Lower lobe of right lung (tissue), 2 donors: Measurements from ENCODE around the gene DCXR. TPM values are rescaled to one million over a fixed set of nuclear protein-coding genes. Genes with fewer than 3 reads are reported as not detected.

Source experiments
- ATAC-seq, 2 donors: fragments of 200-7000 bp; cut with Tn5 transposase; one replicate each; pipeline ENCODE4 v1.9.1; 2020 to 2022; ENCODE audit warnings: mild to moderate bottlenecking in 2 of 2, moderate library complexity in 2 of 2
- DNase-seq: peaks from one replicate; pipeline ENCODE4 v3.0.0-alpha.2; 2020
- H3K27ac ChIP-seq: fragments of 200-600 bp; one replicate; pipeline ENCODE4 v1.8.0; 2022
- H3K27me3 ChIP-seq: fragments of 200-600 bp; one replicate; pipeline ENCODE4 v1.8.0; 2022; ENCODE audit warnings: low read depth
- H3K36me3 ChIP-seq: fragments of 200-600 bp; one replicate; pipeline ENCODE4 v1.8.0; 2022; ENCODE audit warnings: mild to moderate bottlenecking
- H3K4me1 ChIP-seq: fragments of 200-600 bp; one replicate; pipeline ENCODE4 v1.8.0; 2022
- H3K4me3 ChIP-seq: fragments of 200-600 bp; one replicate; pipeline ENCODE4 v1.8.0; 2022; ENCODE audit warnings: mild to moderate bottlenecking
- H3K9me3 ChIP-seq: fragments of 200-600 bp; one replicate; pipeline ENCODE4 v1.8.0; 2022
- CTCF ChIP-seq: fragments of 200-600 bp; IDR thresholded peaks from one replicate; pipeline ENCODE4 v1.8.0; 2022; ENCODE audit warnings: antibody characterized with exemption, mild to moderate bottlenecking
- intact Hi-C: fragments of 100-400 bp; cut with DNase I; formaldehyde crosslinking; loops from one replicate; pipeline ENCODE4 v1.11.0; 2022
- total RNA-seq: library from RNA; stranded (reverse); fragmentation: NEBNext Ultra II Directional; extraction: Animal tissue kit (Norgen Biotek cat#: 25700); gene quantifications from one replicate; pipeline ENCODE4 v1.2.1, GENCODE V29; 2021
- donor health status: DM: no; HTN: yes; CAD: no; lungs with severe emphysema.

Gene DCXR
- total RNA-seq, 1 donor from 2014 or later, result 133 TPM

- intact Hi-C loops, result loop anchor here (5.0 kb wide), 1 partner anchor 133 kb away; no protein-coding TSS in a partner anchor
- Histone ChIP-seq H3K36me3 (no peaks in the 10 kb centered on the region), H3K27ac (no peak overlapping the region), H3K4me3 (no peak overlapping the region), H3K9me3 (no peaks in the 10 kb centered on the region), H3K4me1 (peaks cover 22% of the 10 kb centered on the region), H3K27me3 (peaks cover 8% of the 10 kb centered on the region)
- TF ChIP-seq CTCF, result no peak
- DNase-seq (no peak), ATAC-seq (no peak)
Observed at GRCh38 chr17:82029391-82029790, 8.1 kb downstream of the DCXR start.

GRCh38 chr17:82028966-82029365, 8.5 kb downstream of the DCXR start:
- Histone ChIP-seq H3K27me3 (peaks cover 8% of the 10 kb centered on the region), H3K4me1 (peaks cover 26% of the 10 kb centered on the region), H3K4me3 (no peak overlapping the region), H3K9me3 (no peaks in the 10 kb centered on the region), H3K36me3 (no peaks in the 10 kb centered on the region), H3K27ac (no peak overlapping the region)
- no peak for ATAC-seq
- intact Hi-C loops, result loop anchor here (5.0 kb wide), 1 partner anchor 133 kb away; no protein-coding TSS in a partner anchor
- no peak for DNase-seq
- no peak for TF ChIP-seq CTCF

- Histone ChIP-seq H3K27ac (no peak overlapping the region), H3K27me3 (peaks cover 8% of the 10 kb centered on the region), H3K9me3 (no peaks in the 10 kb centered on the region), H3K4me3 (no peak overlapping the region), H3K36me3 (no peaks in the 10 kb centered on the region), H3K4me1 (peaks cover 32% of the 10 kb centered on the region)
- TF ChIP-seq CTCF, result no peak
- ATAC-seq (no peak), DNase-seq (no peak)
- intact Hi-C loops, result loop anchor here (5.0 kb wide), 1 partner anchor 134 kb away; no protein-coding TSS in a partner anchor
Observed at GRCh38 chr17:82028246-82028645, 9.3 kb downstream of the DCXR start.

- H3K4me3 ChIP-seq, result no peak overlapping the region
- H3K9me3 ChIP-seq, result no peaks in the 10 kb centered on the region
- no peak for ATAC-seq
- no peak for TF ChIP-seq CTCF
- DNase-seq, result no peak
- H3K4me1 ChIP-seq, result peaks cover 40% of the 10 kb centered on the region
- no peak overlapping the region for H3K27ac ChIP-seq
- H3K27me3 ChIP-seq, result no peaks in the 10 kb centered on the region
- intact Hi-C loops, result loop anchor here (5.0 kb wide), 1 partner anchor 137 kb away; no protein-coding TSS in a partner anchor
- no peaks in the 10 kb centered on the region for H3K36me3 ChIP-seq
Observed at GRCh38 chr17:82025401-82026107, 11.9 kb downstream of the DCXR start.

GRCh38 chr17:82024859-82025258, 12.6 kb downstream of the DCXR start:
- peaks cover 37% of the 10 kb centered on the region for H3K4me1 ChIP-seq
- ATAC-seq (no peak), DNase-seq (no peak)
- no peaks in the 10 kb centered on the region for H3K36me3 ChIP-seq
- no peaks in the 10 kb centered on the region for H3K9me3 ChIP-seq
- no peaks in the 10 kb centered on the region for H3K27me3 ChIP-seq
- no peak overlapping the region for H3K27ac ChIP-seq
- TF ChIP-seq CTCF, result no peak
- no peak overlapping the region for H3K4me3 ChIP-seq
- intact Hi-C loops, result loop anchor here (5.0 kb wide), 1 partner anchor 137 kb away; no protein-coding TSS in a partner anchor
